Cardiac fibroblast (primary cell): ENCODE measurements around the gene HS2ST1.

Experiments used
- DNase-seq, 2 donors: peaks; one replicate each; pipeline versions ENCODE4 v3.0.0 to v3.0.0-alpha.2; 2010; ENCODE audit warnings: low read depth in 2 of 2
- H3K4me3 ChIP-seq, 2 donors: replicated peaks in 1 of 2; 1 replicate in 1 of 2; 2 replicates in 1 of 2; pipeline ENCODE4 v1.5.1; 2011; ENCODE audit warnings: low read depth in 2 of 2, low read length in 2 of 2, mild to moderate bottlenecking in 2 of 2, moderate library complexity in 1 of 2
- CTCF ChIP-seq: IDR thresholded peaks from one replicate; pipeline ENCODE4 v1.5.1; 2011; ENCODE audit warnings: low read depth, mild to moderate bottlenecking, low read length, inconsistent platforms

HS2ST1 gene

GRCh38 chr1:86993269-86993985 is 79.0 kb downstream of the HS2ST1 start:
- no peak overlapping the region for H3K4me3 ChIP-seq
- DNase-seq, result no peak
- TF ChIP-seq CTCF, result no peak

GRCh38 chr1:86994061-86994460 is 79.6 kb downstream of the HS2ST1 start:
- TF ChIP-seq CTCF, result no peak
- H3K4me3 ChIP-seq, result no peak overlapping the region
- DNase-seq, result no peak

- no peak overlapping the region for H3K4me3 ChIP-seq
- DNase-seq, result no peak
- TF ChIP-seq CTCF, result no peak
These were observed 83.1 kb downstream of the HS2ST1 start for GRCh38 chr1:86997538-86997937.

GRCh38 chr1:86998280-86998679 is 83.8 kb downstream of the HS2ST1 start:
- TF ChIP-seq CTCF, result no peak
- H3K4me3 ChIP-seq, result no peak overlapping the region
- no peak for DNase-seq

- no peak overlapping the region for H3K4me3 ChIP-seq
- DNase-seq, result no peak
- no peak for TF ChIP-seq CTCF
These were observed 84.3 kb downstream of the HS2ST1 start for GRCh38 chr1:86998727-86999126.

- H3K4me3 ChIP-seq, result no peak overlapping the region
- DNase-seq, result no peak
- no peak for TF ChIP-seq CTCF
These were observed 86.0 kb downstream of the HS2ST1 start for GRCh38 chr1:87000460-87000859.

- no peak for DNase-seq
- TF ChIP-seq CTCF, result no peak
- H3K4me3 ChIP-seq, result no peak overlapping the region
These were observed 90.4 kb downstream of the HS2ST1 start for GRCh38 chr1:87004857-87005256.
